Omental fat pad (tissue), 4 donors: ENCODE results near the gene LMBR1. TPM values are rescaled to one million over a fixed set of nuclear protein-coding genes. Genes with fewer than 3 reads are reported as not detected.

ENCODE experiments used
- ATAC-seq: fragments of 150-250 bp; one replicate; pipeline ENCODE4 v1.9.1; 2016; ENCODE audit warnings: mild to moderate bottlenecking, moderate library complexity; ENCODE audit not compliant: low FRiP score
- DNase-seq: peaks from one replicate; pipeline ENCODE4 v3.0.0-alpha.2; 2019; ENCODE audit warnings: low spot score
- total RNA-seq, 4 donors: library from RNA; depleted of rRNA; stranded (reverse); fragments of >200 nt; gene quantifications; one replicate each; pipeline ENCODE4 v1.1.0, GENCODE V29; 2016
- TF ChIP-seq, protein P1 (sequence below), 3 donors: fragments of 450-650 bp; IDR thresholded peaks; one replicate each; pipeline ENCODE4 v1.5.1; 2016 to 2017; ENCODE audit warnings: antibody characterized with exemption in 3 of 3, mild to moderate bottlenecking in 3 of 3, moderate library complexity in 2 of 3

LMBR1 gene
- total RNA-seq, 4 donors from 2014 or later: 50.1 to 93.5 (median 59.8) TPM

DNA sequence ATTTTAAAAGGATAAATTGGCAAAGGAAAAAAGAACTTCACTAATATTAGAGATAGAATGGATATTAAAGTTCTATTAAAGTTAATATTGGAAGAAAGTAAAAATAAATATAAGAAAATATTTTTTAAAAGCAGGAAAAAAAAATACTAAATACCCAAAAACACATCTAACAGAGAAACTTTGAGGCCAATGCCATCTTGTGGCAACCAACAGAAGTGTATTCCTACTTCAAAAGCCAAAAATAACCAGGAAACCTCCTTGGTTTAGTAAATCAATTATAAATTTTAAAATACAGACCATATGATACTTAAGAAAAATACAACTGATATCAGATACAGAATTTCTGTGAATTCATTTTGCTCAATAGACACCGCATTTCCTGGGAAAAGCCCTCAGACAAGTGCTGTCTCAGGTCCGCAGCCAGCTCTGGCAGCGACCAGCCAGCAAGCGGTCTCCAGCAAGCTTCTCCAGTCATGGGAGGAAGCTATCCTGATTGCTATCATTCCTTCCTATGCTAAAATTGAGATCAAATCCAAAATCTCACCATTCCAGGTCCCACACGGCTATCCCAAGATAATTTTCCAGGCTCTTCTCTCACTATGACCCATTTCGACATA lies 65.3 kb downstream of the LMBR1 start:
- TF ChIP-seq, protein P1, sequence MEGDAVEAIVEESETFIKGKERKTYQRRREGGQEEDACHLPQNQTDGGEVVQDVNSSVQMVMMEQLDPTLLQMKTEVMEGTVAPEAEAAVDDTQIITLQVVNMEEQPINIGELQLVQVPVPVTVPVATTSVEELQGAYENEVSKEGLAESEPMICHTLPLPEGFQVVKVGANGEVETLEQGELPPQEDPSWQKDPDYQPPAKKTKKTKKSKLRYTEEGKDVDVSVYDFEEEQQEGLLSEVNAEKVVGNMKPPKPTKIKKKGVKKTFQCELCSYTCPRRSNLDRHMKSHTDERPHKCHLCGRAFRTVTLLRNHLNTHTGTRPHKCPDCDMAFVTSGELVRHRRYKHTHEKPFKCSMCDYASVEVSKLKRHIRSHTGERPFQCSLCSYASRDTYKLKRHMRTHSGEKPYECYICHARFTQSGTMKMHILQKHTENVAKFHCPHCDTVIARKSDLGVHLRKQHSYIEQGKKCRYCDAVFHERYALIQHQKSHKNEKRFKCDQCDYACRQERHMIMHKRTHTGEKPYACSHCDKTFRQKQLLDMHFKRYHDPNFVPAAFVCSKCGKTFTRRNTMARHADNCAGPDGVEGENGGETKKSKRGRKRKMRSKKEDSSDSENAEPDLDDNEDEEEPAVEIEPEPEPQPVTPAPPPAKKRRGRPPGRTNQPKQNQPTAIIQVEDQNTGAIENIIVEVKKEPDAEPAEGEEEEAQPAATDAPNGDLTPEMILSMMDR (IDR thresholded peaks at IDR 0.05): no peak
- DNase-seq (no peak), ATAC-seq (no peak)

DNA sequence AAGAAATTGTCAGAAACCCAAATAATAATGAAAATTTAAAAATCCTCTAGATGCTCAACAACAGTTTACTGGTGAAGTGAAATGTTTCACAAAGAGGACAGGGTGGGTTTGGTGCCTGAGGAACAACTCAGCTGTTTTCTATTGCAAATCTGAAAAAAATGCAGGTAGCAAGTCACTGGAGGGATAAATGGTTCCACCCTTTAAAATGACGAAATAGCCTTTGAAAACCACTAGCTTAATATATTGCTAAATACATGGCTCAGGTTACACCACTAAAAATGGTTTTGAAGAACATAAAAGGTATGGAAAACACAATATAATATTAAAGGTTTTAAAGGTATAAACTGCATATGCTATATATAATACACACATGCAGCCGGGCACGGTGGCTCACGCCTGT lies 69.5 kb downstream of the LMBR1 start:
- ATAC-seq: no peak

DNA sequence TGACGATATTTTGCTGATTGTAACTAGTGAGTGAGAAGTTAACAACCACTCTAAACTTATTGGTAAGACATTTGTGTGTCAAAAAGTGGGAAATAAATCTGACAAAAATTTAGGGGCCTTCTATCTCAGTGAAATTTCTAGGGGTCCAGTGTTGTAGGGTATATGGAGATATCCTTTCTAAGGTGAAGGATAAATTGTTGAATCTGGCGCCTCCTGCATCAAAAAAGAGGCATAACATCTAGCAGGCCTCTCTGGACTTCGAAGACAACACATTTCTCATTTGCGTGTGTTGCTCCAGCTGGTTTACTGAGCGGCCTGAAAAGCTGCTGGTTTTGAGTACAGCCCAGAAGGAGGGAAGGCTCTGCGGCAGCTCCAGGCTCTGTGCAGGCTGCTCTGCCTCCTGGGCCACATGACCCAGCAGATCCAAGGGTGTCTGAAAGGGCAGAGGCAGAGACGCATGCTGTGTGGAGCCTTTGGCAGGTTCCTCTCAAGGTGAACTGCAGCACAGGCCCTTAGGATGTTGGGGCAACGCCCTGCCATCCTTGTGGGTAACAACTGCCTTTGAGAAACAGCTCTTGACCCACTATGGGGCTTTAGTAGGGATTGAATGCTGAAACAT lies 72.4 kb downstream of the LMBR1 start:
- no peak for DNase-seq
- TF ChIP-seq, protein P1 (IDR thresholded peaks at IDR 0.05): no peak

More for the DNA sequence above, 69.5 kb downstream of the LMBR1 start:
- DNase-seq: no peak
- TF ChIP-seq, protein P1 (IDR thresholded peaks at IDR 0.05): no peak

DNA sequence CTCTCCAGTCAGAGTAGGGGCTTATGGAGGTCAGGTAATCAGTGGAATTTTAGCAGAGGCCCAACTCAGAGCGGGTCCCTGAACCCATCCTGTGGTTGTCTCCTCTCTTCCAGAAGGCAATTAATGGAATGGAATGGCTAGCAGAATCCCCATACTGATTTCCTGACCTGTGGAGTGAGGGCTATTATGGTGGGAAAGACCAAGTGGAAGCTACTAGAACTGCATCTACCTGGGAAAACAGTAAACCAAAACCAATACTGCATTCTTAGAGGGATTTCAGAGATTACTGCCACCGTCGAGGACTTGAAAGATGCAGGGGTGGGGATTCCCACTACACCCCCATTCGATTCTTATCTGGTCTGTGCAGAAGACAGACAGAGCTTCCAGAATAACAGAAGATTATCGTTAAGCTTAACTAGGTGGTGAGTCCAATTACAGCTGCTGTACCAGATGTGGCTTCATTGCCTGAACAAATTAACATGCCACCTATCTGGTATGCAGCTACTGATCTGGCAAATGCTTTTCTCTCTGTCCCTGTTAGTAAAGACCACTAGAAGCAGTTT lies 73.2 kb downstream of the LMBR1 start:
- no peak for ATAC-seq
- TF ChIP-seq, protein P1 (IDR thresholded peaks at IDR 0.05): no peak
- DNase-seq: no peak

More for the DNA sequence above, 72.4 kb downstream of the LMBR1 start:
- no peak for ATAC-seq

DNA sequence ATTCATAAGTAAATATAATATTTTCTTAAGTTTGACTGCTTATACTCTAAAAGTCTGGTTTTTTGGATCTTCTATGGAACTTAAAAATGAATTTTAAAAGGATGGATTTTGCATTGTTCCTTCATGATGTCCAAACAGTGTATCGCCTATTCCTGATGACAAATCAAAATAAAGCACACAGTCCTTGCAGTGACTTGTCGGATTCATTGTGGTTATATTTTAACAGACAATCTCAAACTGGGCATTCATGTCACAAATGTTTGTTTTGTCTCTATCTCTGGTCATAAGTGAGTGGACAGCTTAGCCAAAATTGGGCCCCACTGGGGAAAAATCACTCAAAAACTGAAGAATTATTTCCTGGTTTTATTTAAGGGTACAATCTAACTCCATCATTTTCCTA lies 74.8 kb downstream of the LMBR1 start:
- no peak for ATAC-seq
- TF ChIP-seq, protein P1 (IDR thresholded peaks at IDR 0.05): no peak

DNA sequence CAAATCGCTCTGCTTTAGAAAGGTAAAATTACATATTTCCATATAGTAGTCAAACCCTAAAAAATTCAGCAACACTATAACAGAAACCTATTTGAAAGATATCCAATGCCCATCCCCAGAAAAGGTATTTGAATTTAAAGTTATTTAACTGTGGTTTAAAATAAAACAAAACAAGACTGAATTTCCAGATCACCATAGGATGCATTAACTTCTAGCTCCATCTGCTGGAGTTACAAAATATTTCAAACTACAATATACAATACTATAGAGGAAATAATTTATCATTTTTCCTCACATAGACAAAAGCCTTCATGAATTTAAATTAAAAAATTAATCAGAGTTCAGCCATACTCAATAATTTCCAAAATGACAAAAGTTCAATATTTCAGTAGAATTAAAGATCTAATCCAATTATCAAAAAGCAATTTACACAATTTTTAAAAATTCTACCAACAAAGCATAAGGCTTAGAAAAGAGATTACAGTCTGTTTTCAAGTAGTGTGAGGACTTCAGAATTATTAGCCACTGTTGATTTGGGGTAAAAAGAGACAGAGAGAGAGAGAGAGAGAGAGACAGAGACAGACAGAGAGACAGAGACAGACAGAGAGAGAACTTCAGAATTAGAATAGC lies 75.9 kb downstream of the LMBR1 start:
- no peak for ATAC-seq
- TF ChIP-seq, protein P1 (IDR thresholded peaks at IDR 0.05): no peak
- DNase-seq: no peak

More for the DNA sequence above, 74.8 kb downstream of the LMBR1 start:
- DNase-seq: no peak
